IMR-90 (cell line): ENCODE data around the gene RDH12.

Experiments used
- BHLHE40 ChIP-seq: fragments of 150-350 bp; IDR thresholded peaks from 2 replicates; pipeline ENCODE4 v1.6.1; 2016; ENCODE audit warnings: mild to moderate bottlenecking, low read depth, low read length
- CEBPB ChIP-seq: IDR thresholded peaks from 2 replicates; pipeline ENCODE4 v1.6.1; 2012; ENCODE audit warnings: low read depth, low read length, improper control_type of control experiment
- CHD1 ChIP-seq: IDR thresholded peaks from 2 replicates; pipeline ENCODE4 v1.6.1; 2012; ENCODE audit warnings: low read depth, low read length, improper control_type of control experiment
- CTCF ChIP-seq: conservative IDR thresholded peaks from 2 replicates; pipeline ENCODE4 v1.5.1; 2012; ENCODE audit warnings: mild to moderate bottlenecking, low read depth, low read length, improper control_type of control experiment
- FOS ChIP-seq: fragments of 150-350 bp; IDR thresholded peaks from 2 replicates; pipeline ENCODE4 v1.6.1; 2016; ENCODE audit warnings: low read depth, low read length
- MAFK ChIP-seq: IDR thresholded peaks from 2 replicates; pipeline ENCODE4 v1.6.1; 2012; ENCODE audit warnings: low read depth, low read length, improper control_type of control experiment
- MXI1 ChIP-seq: IDR thresholded peaks from 2 replicates; pipeline ENCODE4 v1.6.1; 2012; ENCODE audit warnings: low read depth, mild to moderate bottlenecking, low read length, moderate library complexity, borderline replicate concordance
- NFE2L2 ChIP-seq: fragments of 150-350 bp; IDR thresholded peaks from 2 replicates; pipeline ENCODE4 v1.6.1; 2016; ENCODE audit warnings: low read depth, mild to moderate bottlenecking, low read length
- POLR2A ChIP-seq: IDR thresholded peaks from 2 replicates; pipeline ENCODE4 v1.6.1; 2012; ENCODE audit warnings: mild to moderate bottlenecking, low read depth, low read length
- RAD21 ChIP-seq: IDR thresholded peaks from 2 replicates; pipeline ENCODE4 v1.6.1; 2012; ENCODE audit warnings: low read length, improper control_type of control experiment
- RCOR1 ChIP-seq: IDR thresholded peaks from 2 replicates; pipeline ENCODE4 v1.6.1; 2012; ENCODE audit warnings: mild to moderate bottlenecking, low read length, improper control_type of control experiment; ENCODE audit not compliant: insufficient replicate concordance
- RFX5 ChIP-seq: IDR thresholded peaks from 2 replicates; pipeline ENCODE4 v1.8.0; 2012; ENCODE audit warnings: low read depth, mild to moderate bottlenecking, low read length, moderate library complexity
- SMC3 ChIP-seq: fragments of 150-350 bp; IDR thresholded peaks from 2 replicates; pipeline ENCODE4 v1.6.1; 2016; ENCODE audit warnings: low read depth, mild to moderate bottlenecking, antibody characterized with exemption, low read length, moderate library complexity
- USF2 ChIP-seq: fragments of 150-350 bp; IDR thresholded peaks from 2 replicates; pipeline ENCODE4 v1.6.1; 2017; ENCODE audit warnings: mild to moderate bottlenecking, antibody characterized with exemption, low read length, low read depth

- no peak for TF ChIP-seq POLR2A
- no peak for TF ChIP-seq USF2
- TF ChIP-seq CTCF: no peak
- TF ChIP-seq MXI1: no peak
- no peak for TF ChIP-seq RCOR1
- TF ChIP-seq CEBPB: no peak
- no peak for TF ChIP-seq RAD21
- no peak for TF ChIP-seq SMC3
- no peak for TF ChIP-seq FOS
- no peak for TF ChIP-seq BHLHE40
- TF ChIP-seq CHD1: no peak
- TF ChIP-seq MAFK: no peak
- no peak for TF ChIP-seq NFE2L2
- no peak for TF ChIP-seq RFX5
Observed at GRCh38 chr14:67680941-67681340, 20.7 kb upstream of the RDH12 start.
